ENCODE measurements around the gene ENOSF1. TPM values are rescaled to one million over a fixed set of nuclear protein-coding genes. Genes with fewer than 3 reads are reported as not detected.
"Not testable (repeated sequence)": the region's sequence is repeated elsewhere in the genome, so short reads cannot be mapped to it uniquely, and the experiment has no call there.

ENOSF1 gene
- total and polyA plus RNA-seq, 4 donors, result 24.8 to 63.6 (median 45.1) TPM

GRCh38 chr18:688323-688722 lies 24.1 kb downstream of the ENOSF1 start:
- H3K4me3 ChIP-seq (ENCODE audit: low read depth, low read length), result no peak overlapping the region
- DNase-seq (ENCODE audit: low read depth in 4 of 6, low spot score in 6 of 6), result no peak
- WGBS (ENCODE audit: insufficient coverage), result 73% methylated on average over 5 of the region's 5 CpGs

GRCh38 chr18:686339-687111 lies 25.9 kb downstream of the ENOSF1 start:
- Histone ChIP-seq H3K9me3 (ENCODE audit: control insufficient read depth, insufficient read depth, low read length) (no peaks in the 10 kb centered on the region), H3K27ac (ENCODE audit: low read depth, low read length) (no peak overlapping the region), H3K4me3 (ENCODE audit: low read depth, low read length) (no peak overlapping the region), H3K27me3 (ENCODE audit: control insufficient read depth, insufficient read depth, low read length) (no peaks in the 10 kb centered on the region), H3K4me1 (ENCODE audit: control insufficient read depth, insufficient read depth, low read length) (peaks cover 12% of the 10 kb centered on the region), H3K36me3 (ENCODE audit: control insufficient read depth, insufficient read depth, low read length) (peaks cover 14% of the 10 kb centered on the region)
- DNase-seq (ENCODE audit: low read depth in 4 of 6, low spot score in 6 of 6), result peak in 1 of 6 donors; percentile 26
- WGBS (ENCODE audit: insufficient coverage), result 24% methylated on average over 7 of the region's 11 CpGs

More at GRCh38 chr18:688323-688722, 24.1 kb downstream of the ENOSF1 start:
- peaks cover 22% of the 10 kb centered on the region for H3K36me3 ChIP-seq (ENCODE audit: control insufficient read depth, insufficient read depth, low read length)
- H3K4me1 ChIP-seq (ENCODE audit: control insufficient read depth, insufficient read depth, low read length), result peaks cover 12% of the 10 kb centered on the region
- no peaks in the 10 kb centered on the region for H3K27me3 ChIP-seq (ENCODE audit: control insufficient read depth, insufficient read depth, low read length)
- H3K9me3 ChIP-seq (ENCODE audit: control insufficient read depth, insufficient read depth, low read length), result no peaks in the 10 kb centered on the region
- H3K27ac ChIP-seq (ENCODE audit: low read depth, low read length), result no peak overlapping the region

- Histone ChIP-seq H3K4me1 (ENCODE audit: control insufficient read depth, insufficient read depth, low read length) (peaks cover 12% of the 10 kb centered on the region), H3K9me3 (ENCODE audit: control insufficient read depth, insufficient read depth, low read length) (no peaks in the 10 kb centered on the region), H3K27ac (ENCODE audit: low read depth, low read length) (no peak overlapping the region), H3K4me3 (ENCODE audit: low read depth, low read length) (no peak overlapping the region), H3K27me3 (ENCODE audit: control insufficient read depth, insufficient read depth, low read length) (no peaks in the 10 kb centered on the region), H3K36me3 (ENCODE audit: control insufficient read depth, insufficient read depth, low read length) (peaks cover 22% of the 10 kb centered on the region)
- no peak for DNase-seq (ENCODE audit: low read depth in 4 of 6, low spot score in 6 of 6)
- WGBS (ENCODE audit: insufficient coverage), result 83% methylated on average over 2 of the region's 3 CpGs
These were observed 27.0 kb downstream of the ENOSF1 start for GRCh38 chr18:685438-685837.

- Histone ChIP-seq H3K27me3 (ENCODE audit: control insufficient read depth, insufficient read depth, low read length) (no peaks in the 10 kb centered on the region), H3K9me3 (ENCODE audit: control insufficient read depth, insufficient read depth, low read length) (no peaks in the 10 kb centered on the region), H3K27ac (ENCODE audit: low read depth, low read length) (no peak overlapping the region), H3K4me1 (ENCODE audit: control insufficient read depth, insufficient read depth, low read length) (peaks cover 12% of the 10 kb centered on the region), H3K4me3 (ENCODE audit: low read depth, low read length) (no peak overlapping the region), H3K36me3 (ENCODE audit: control insufficient read depth, insufficient read depth, low read length) (peaks cover 28% of the 10 kb centered on the region)
- no peak for DNase-seq (ENCODE audit: low read depth in 4 of 6, low spot score in 6 of 6)
- 75% methylated on average over 4 of the region's 5 CpGs for WGBS (ENCODE audit: insufficient coverage)
These were observed 28.9 kb downstream of the ENOSF1 start for GRCh38 chr18:683531-683930.

- H3K9me3 ChIP-seq (ENCODE audit: control insufficient read depth, insufficient read depth, low read length), result no peaks in the 10 kb centered on the region
These were observed 29.6 kb downstream of the ENOSF1 start for GRCh38 chr18:682833-683232.

GRCh38 chr18:682416-682815 lies 30.0 kb downstream of the ENOSF1 start:
- not testable (repeated sequence) for H3K9me3 ChIP-seq (ENCODE audit: control insufficient read depth, insufficient read depth, low read length); H3K4me3 ChIP-seq (ENCODE audit: low read depth, low read length); H3K27ac ChIP-seq (ENCODE audit: low read depth, low read length); H3K27me3 ChIP-seq (ENCODE audit: control insufficient read depth, insufficient read depth, low read length); DNase-seq (ENCODE audit: low read depth in 4 of 6, low spot score in 6 of 6)
- Histone ChIP-seq H3K4me1 (ENCODE audit: control insufficient read depth, insufficient read depth, low read length) (peaks cover 12% of the 10 kb centered on the region), H3K36me3 (ENCODE audit: control insufficient read depth, insufficient read depth, low read length) (peaks cover 29% of the 10 kb centered on the region)
- 92% methylated on average over 6 of the region's 9 CpGs for WGBS (ENCODE audit: insufficient coverage)

More at GRCh38 chr18:682833-683232, 29.6 kb downstream of the ENOSF1 start:
- Histone ChIP-seq H3K36me3 (ENCODE audit: control insufficient read depth, insufficient read depth, low read length) (peaks cover 29% of the 10 kb centered on the region), H3K27ac (ENCODE audit: low read depth, low read length) (no peak overlapping the region), H3K27me3 (ENCODE audit: control insufficient read depth, insufficient read depth, low read length) (no peaks in the 10 kb centered on the region), H3K4me1 (ENCODE audit: control insufficient read depth, insufficient read depth, low read length) (peaks cover 12% of the 10 kb centered on the region), H3K4me3 (ENCODE audit: low read depth, low read length) (no peak overlapping the region)
- no peak for DNase-seq (ENCODE audit: low read depth in 4 of 6, low spot score in 6 of 6)

GRCh38 chr18:681985-682384 lies 30.4 kb downstream of the ENOSF1 start:
- Histone ChIP-seq H3K9me3 (ENCODE audit: control insufficient read depth, insufficient read depth, low read length) (no peaks in the 10 kb centered on the region), H3K27ac (ENCODE audit: low read depth, low read length) (no peak overlapping the region), H3K36me3 (ENCODE audit: control insufficient read depth, insufficient read depth, low read length) (peaks cover 27% of the 10 kb centered on the region), H3K27me3 (ENCODE audit: control insufficient read depth, insufficient read depth, low read length) (no peaks in the 10 kb centered on the region), H3K4me3 (ENCODE audit: low read depth, low read length) (no peak overlapping the region), H3K4me1 (ENCODE audit: control insufficient read depth, insufficient read depth, low read length) (peaks cover 8% of the 10 kb centered on the region)
- no peak for DNase-seq (ENCODE audit: low read depth in 4 of 6, low spot score in 6 of 6)
- whole genome bisulfite sequencing (ENCODE audit: insufficient coverage), result 89% methylated on average over 5 of the region's 5 CpGs

- Histone ChIP-seq H3K36me3 (ENCODE audit: control insufficient read depth, insufficient read depth, low read length) (peaks cover 23% of the 10 kb centered on the region), H3K27ac (ENCODE audit: low read depth, low read length) (no peak overlapping the region), H3K4me3 (ENCODE audit: low read depth, low read length) (no peak overlapping the region), H3K9me3 (ENCODE audit: control insufficient read depth, insufficient read depth, low read length) (no peaks in the 10 kb centered on the region), H3K4me1 (ENCODE audit: control insufficient read depth, insufficient read depth, low read length) (no peaks in the 10 kb centered on the region), H3K27me3 (ENCODE audit: control insufficient read depth, insufficient read depth, low read length) (no peaks in the 10 kb centered on the region)
- no peak for DNase-seq (ENCODE audit: low read depth in 4 of 6, low spot score in 6 of 6)
- no CpG with 5 or more reads among the region's 4 CpGs for WGBS (ENCODE audit: insufficient coverage)
These were observed 32.0 kb downstream of the ENOSF1 start for GRCh38 chr18:680392-680791.

GRCh38 chr18:679516-679915 lies 32.9 kb downstream of the ENOSF1 start:
- Histone ChIP-seq H3K4me3 (ENCODE audit: low read depth, low read length) (no peak overlapping the region), H3K27ac (ENCODE audit: low read depth, low read length) (no peak overlapping the region), H3K36me3 (ENCODE audit: control insufficient read depth, insufficient read depth, low read length) (peaks cover 26% of the 10 kb centered on the region), H3K4me1 (ENCODE audit: control insufficient read depth, insufficient read depth, low read length) (no peaks in the 10 kb centered on the region), H3K27me3 (ENCODE audit: control insufficient read depth, insufficient read depth, low read length) (no peaks in the 10 kb centered on the region), H3K9me3 (ENCODE audit: control insufficient read depth, insufficient read depth, low read length) (no peaks in the 10 kb centered on the region)
- DNase-seq (ENCODE audit: low read depth in 4 of 6, low spot score in 6 of 6), result no peak
- WGBS (ENCODE audit: insufficient coverage), result 95% methylated on average over 4 of the region's 4 CpGs

- Histone ChIP-seq H3K9me3 (ENCODE audit: control insufficient read depth, insufficient read depth, low read length) (no peaks in the 10 kb centered on the region), H3K4me3 (ENCODE audit: low read depth, low read length) (no peak overlapping the region), H3K27me3 (ENCODE audit: control insufficient read depth, insufficient read depth, low read length) (no peaks in the 10 kb centered on the region), H3K36me3 (ENCODE audit: control insufficient read depth, insufficient read depth, low read length) (peaks cover 26% of the 10 kb centered on the region), H3K4me1 (ENCODE audit: control insufficient read depth, insufficient read depth, low read length) (no peaks in the 10 kb centered on the region), H3K27ac (ENCODE audit: low read depth, low read length) (no peak overlapping the region)
- DNase-seq (ENCODE audit: low read depth in 4 of 6, low spot score in 6 of 6), result no peak
- 90% methylated on average over 14 of the region's 15 CpGs for WGBS (ENCODE audit: insufficient coverage)
These were observed 33.8 kb downstream of the ENOSF1 start for GRCh38 chr18:678482-679182.
